ENCODE results near the gene RCC1.
A peak's percentile ranks its signal among the peaks of the same experiment; 100 is the strongest.
"Not testable (repeated sequence)": the region's sequence is repeated elsewhere in the genome, so short reads cannot be mapped to it uniquely, and the experiment has no call there.

Gene RCC1

GRCh38 chr1:28505406-28506187 lies at the start of gene RCC1:
Gene RCC1 (plus strand): TSS chr1:28506043. CDS start chr1:28529867, 23,824 bp downstream.
- peak within 1 kb of the TSS; percentile 67 for H3K27ac ChIP-seq (ENCODE audit: low read depth, low read length)
- peak within 1 kb of the TSS; percentile 95 for H3K4me3 ChIP-seq (ENCODE audit: low read length)
- H3K36me3 ChIP-seq (ENCODE audit: control insufficient read depth, insufficient read depth, low read length): peaks cover 19% of the 10 kb centered on the region
- H3K9ac ChIP-seq (ENCODE audit: low read length): peak within 1 kb of the TSS; percentile 81
- peaks cover 9% of the 10 kb centered on the region for H3K4me1 ChIP-seq (ENCODE audit: control insufficient read depth, insufficient read depth, low read length)
- no peaks in the 10 kb centered on the region for H3K27me3 ChIP-seq (ENCODE audit: control insufficient read depth, insufficient read depth, low read length)

GRCh38 chr1:28456078-28456477 lies 49.8 kb upstream of the RCC1 start:
- no peak overlapping the region for H3K27ac ChIP-seq (ENCODE audit: low read depth, low read length)
- no peak overlapping the region for H3K9ac ChIP-seq (ENCODE audit: low read length)
- no peaks in the 10 kb centered on the region for H3K4me1 ChIP-seq (ENCODE audit: control insufficient read depth, insufficient read depth, low read length)
- H3K36me3 ChIP-seq (ENCODE audit: control insufficient read depth, insufficient read depth, low read length): peaks cover 3% of the 10 kb centered on the region
- H3K4me3 ChIP-seq (ENCODE audit: low read length): no peak overlapping the region
- H3K27me3 ChIP-seq (ENCODE audit: control insufficient read depth, insufficient read depth, low read length): no peaks in the 10 kb centered on the region

GRCh38 chr1:28457678-28458077 lies 48.2 kb upstream of the RCC1 start:
- Histone ChIP-seq H3K4me3 (ENCODE audit: low read length) (no peak overlapping the region), H3K9ac (ENCODE audit: low read length) (no peak overlapping the region), H3K27ac (ENCODE audit: low read depth, low read length) (no peak overlapping the region), H3K36me3 (ENCODE audit: control insufficient read depth, insufficient read depth, low read length) (peaks cover 3% of the 10 kb centered on the region), H3K27me3 (ENCODE audit: control insufficient read depth, insufficient read depth, low read length) (no peaks in the 10 kb centered on the region), H3K4me1 (ENCODE audit: control insufficient read depth, insufficient read depth, low read length) (no peaks in the 10 kb centered on the region)

GRCh38 chr1:28458237-28459228 lies 47.3 kb upstream of the RCC1 start:
- Histone ChIP-seq H3K27me3 (ENCODE audit: control insufficient read depth, insufficient read depth, low read length) (no peaks in the 10 kb centered on the region), H3K9ac (ENCODE audit: low read length) (no peak overlapping the region), H3K36me3 (ENCODE audit: control insufficient read depth, insufficient read depth, low read length) (peaks cover 3% of the 10 kb centered on the region), H3K4me1 (ENCODE audit: control insufficient read depth, insufficient read depth, low read length) (no peaks in the 10 kb centered on the region), H3K4me3 (ENCODE audit: low read length) (no peak overlapping the region), H3K27ac (ENCODE audit: low read depth, low read length) (no peak overlapping the region)

- H3K4me1 ChIP-seq (ENCODE audit: control insufficient read depth, insufficient read depth, low read length): no peaks in the 10 kb centered on the region
- no peak overlapping the region for H3K9ac ChIP-seq (ENCODE audit: low read length)
- H3K27me3 ChIP-seq (ENCODE audit: control insufficient read depth, insufficient read depth, low read length): no peaks in the 10 kb centered on the region
- H3K36me3 ChIP-seq (ENCODE audit: control insufficient read depth, insufficient read depth, low read length): peaks cover 9% of the 10 kb centered on the region
- H3K27ac ChIP-seq (ENCODE audit: low read depth, low read length): no peak overlapping the region
- H3K4me3 ChIP-seq (ENCODE audit: low read length): no peak overlapping the region
Measured at GRCh38 chr1:28466226-28466778, 39.5 kb upstream of the RCC1 start.

- Histone ChIP-seq H3K27me3 (ENCODE audit: control insufficient read depth, insufficient read depth, low read length) (no peaks in the 10 kb centered on the region), H3K27ac (ENCODE audit: low read depth, low read length) (no peak overlapping the region), H3K4me3 (ENCODE audit: low read length) (no peak overlapping the region), H3K36me3 (ENCODE audit: control insufficient read depth, insufficient read depth, low read length) (peaks cover 11% of the 10 kb centered on the region), H3K9ac (ENCODE audit: low read length) (no peak overlapping the region), H3K4me1 (ENCODE audit: control insufficient read depth, insufficient read depth, low read length) (no peaks in the 10 kb centered on the region)
Measured at GRCh38 chr1:28470146-28470545, 35.7 kb upstream of the RCC1 start.

GRCh38 chr1:28479497-28479896 lies 26.3 kb upstream of the RCC1 start:
- not testable (repeated sequence) for H3K27me3 ChIP-seq (ENCODE audit: control insufficient read depth, insufficient read depth, low read length); H3K27ac ChIP-seq (ENCODE audit: low read depth, low read length); H3K4me3 ChIP-seq (ENCODE audit: low read length); H3K4me1 ChIP-seq (ENCODE audit: control insufficient read depth, insufficient read depth, low read length); H3K9ac ChIP-seq (ENCODE audit: low read length)
- H3K36me3 ChIP-seq (ENCODE audit: control insufficient read depth, insufficient read depth, low read length): peaks cover 16% of the 10 kb centered on the region

- Histone ChIP-seq H3K4me1 (ENCODE audit: control insufficient read depth, insufficient read depth, low read length) (no peaks in the 10 kb centered on the region), H3K27ac (ENCODE audit: low read depth, low read length) (no peak overlapping the region), H3K36me3 (ENCODE audit: control insufficient read depth, insufficient read depth, low read length) (peaks cover 16% of the 10 kb centered on the region), H3K4me3 (ENCODE audit: low read length) (no peak overlapping the region), H3K9ac (ENCODE audit: low read length) (no peak overlapping the region), H3K27me3 (ENCODE audit: control insufficient read depth, insufficient read depth, low read length) (no peaks in the 10 kb centered on the region)
Measured at GRCh38 chr1:28480308-28480707, 25.5 kb upstream of the RCC1 start.

- H3K27me3 ChIP-seq (ENCODE audit: control insufficient read depth, insufficient read depth, low read length): no peaks in the 10 kb centered on the region
- peaks cover 11% of the 10 kb centered on the region for H3K36me3 ChIP-seq (ENCODE audit: control insufficient read depth, insufficient read depth, low read length)
- H3K4me3 ChIP-seq (ENCODE audit: low read length): no peak overlapping the region
- no peak overlapping the region for H3K27ac ChIP-seq (ENCODE audit: low read depth, low read length)
- no peaks in the 10 kb centered on the region for H3K4me1 ChIP-seq (ENCODE audit: control insufficient read depth, insufficient read depth, low read length)
- no peak overlapping the region for H3K9ac ChIP-seq (ENCODE audit: low read length)
Measured at GRCh38 chr1:28482138-28482537, 23.7 kb upstream of the RCC1 start.

GRCh38 chr1:28482702-28483101 lies 23.1 kb upstream of the RCC1 start:
- Histone ChIP-seq H3K4me3 (ENCODE audit: low read length) (no peak overlapping the region), H3K27ac (ENCODE audit: low read depth, low read length) (no peak overlapping the region), H3K9ac (ENCODE audit: low read length) (no peak overlapping the region), H3K4me1 (ENCODE audit: control insufficient read depth, insufficient read depth, low read length) (no peaks in the 10 kb centered on the region), H3K27me3 (ENCODE audit: control insufficient read depth, insufficient read depth, low read length) (no peaks in the 10 kb centered on the region), H3K36me3 (ENCODE audit: control insufficient read depth, insufficient read depth, low read length) (peaks cover 11% of the 10 kb centered on the region)

GRCh38 chr1:28494737-28495136 lies 11.1 kb upstream of the RCC1 start:
- H3K27me3 ChIP-seq (ENCODE audit: control insufficient read depth, insufficient read depth, low read length): no peaks in the 10 kb centered on the region
- H3K4me3 ChIP-seq (ENCODE audit: low read length): no peak overlapping the region
- H3K4me1 ChIP-seq (ENCODE audit: control insufficient read depth, insufficient read depth, low read length): no peaks in the 10 kb centered on the region
- H3K36me3 ChIP-seq (ENCODE audit: control insufficient read depth, insufficient read depth, low read length): peaks cover 17% of the 10 kb centered on the region
- no peak overlapping the region for H3K27ac ChIP-seq (ENCODE audit: low read depth, low read length)
- no peak overlapping the region for H3K9ac ChIP-seq (ENCODE audit: low read length)

GRCh38 chr1:28499553-28499952 lies 6.3 kb upstream of the RCC1 start:
- H3K9ac ChIP-seq (ENCODE audit: low read length): no peak overlapping the region
- no peak overlapping the region for H3K27ac ChIP-seq (ENCODE audit: low read depth, low read length)
- H3K4me1 ChIP-seq (ENCODE audit: control insufficient read depth, insufficient read depth, low read length): no peaks in the 10 kb centered on the region
- peaks cover 4% of the 10 kb centered on the region for H3K36me3 ChIP-seq (ENCODE audit: control insufficient read depth, insufficient read depth, low read length)
- H3K4me3 ChIP-seq (ENCODE audit: low read length): no peak overlapping the region
- H3K27me3 ChIP-seq (ENCODE audit: control insufficient read depth, insufficient read depth, low read length): no peaks in the 10 kb centered on the region
